SK-N-DZ (cell line): Measurements from ENCODE around the gene KRTAP10-4.
"Not testable (repeated sequence)": the region's sequence is repeated elsewhere in the genome, so short reads cannot be mapped to it uniquely, and the experiment has no call there.

ENCODE experiments used
- DNase-seq: peaks from one replicate; pipeline ENCODE4 v3.0.0-alpha.2; 2015; ENCODE audit warnings: low spot score

The KRTAP10-4 gene

GRCh38 chr21:44533891-44534627 is 39.5 kb upstream of the KRTAP10-4 start:
- DNase-seq = no peak

GRCh38 chr21:44534688-44535087 is 38.8 kb upstream of the KRTAP10-4 start:
- DNase-seq = no peak

GRCh38 chr21:44535963-44536362 is 37.6 kb upstream of the KRTAP10-4 start:
- DNase-seq = no peak

- DNase-seq = no peak
Measured at GRCh38 chr21:44537930-44538911, 35.3 kb upstream of the KRTAP10-4 start.

- DNase-seq = no peak
Measured at GRCh38 chr21:44539046-44539445, 34.5 kb upstream of the KRTAP10-4 start.

GRCh38 chr21:44539991-44540666 is 33.4 kb upstream of the KRTAP10-4 start, which contains the start of gene KRTAP10-1:
Gene KRTAP10-1 (minus strand): TSS chr21:44540195. CDS start chr21:44540150, 45 bp downstream.
- DNase-seq = no peak

- DNase-seq = no peak
Measured at GRCh38 chr21:44540741-44541288, 32.7 kb upstream of the KRTAP10-4 start.

- no peak for DNase-seq
Measured at GRCh38 chr21:44542716-44543115, 30.8 kb upstream of the KRTAP10-4 start.

- no peak for DNase-seq
Measured at GRCh38 chr21:44544566-44544965, 29.0 kb upstream of the KRTAP10-4 start.

- DNase-seq = no peak
Measured at GRCh38 chr21:44547656-44548331, 25.7 kb upstream of the KRTAP10-4 start.

- DNase-seq = no peak
Measured at GRCh38 chr21:44548381-44548780, 25.1 kb upstream of the KRTAP10-4 start.

- DNase-seq = no peak
Measured at GRCh38 chr21:44548922-44549321, 24.6 kb upstream of the KRTAP10-4 start.

- no peak for DNase-seq
Measured at GRCh38 chr21:44549525-44550211, 23.9 kb upstream of the KRTAP10-4 start.

GRCh38 chr21:44550285-44550684 is 23.2 kb upstream of the KRTAP10-4 start:
- DNase-seq = not testable (repeated sequence)

GRCh38 chr21:44550807-44551206 is 22.7 kb upstream of the KRTAP10-4 start:
- DNase-seq = no peak

- DNase-seq = no peak
Measured at GRCh38 chr21:44551340-44551961, 22.1 kb upstream of the KRTAP10-4 start, which contains the start of gene KRTAP10-2. Gene KRTAP10-2 (minus strand): TSS chr21:44551505. CDS start chr21:44551458, 47 bp downstream.

GRCh38 chr21:44552136-44552535 is 21.4 kb upstream of the KRTAP10-4 start:
- DNase-seq = no peak

GRCh38 chr21:44552681-44553080 is 20.8 kb upstream of the KRTAP10-4 start:
- DNase-seq = no peak

- DNase-seq = no peak
Measured at GRCh38 chr21:44555200-44555875, 18.2 kb upstream of the KRTAP10-4 start.
